GM13976 (cell line): ENCODE results near the gene C11orf71.

Experiments
- DNase-seq: peaks from one replicate; pipeline ENCODE4 v3.0.0; 2012; ENCODE audit warnings: low spot score
- in situ Hi-C: fragments of 300-500 bp; cut with MboI; formaldehyde crosslinking; loops from one replicate; pipeline ENCODE4 v1.12.0; 2022; ENCODE audit warnings: low sequenced_read_pairs, mixed read lengths, inconsistent platforms; ENCODE audit not compliant: unreplicated experiment
- TF ChIP-seq, protein P1 (sequence below): IDR thresholded peaks from 2 replicates; pipeline ENCODE4 v1.5.1; 2012; ENCODE audit warnings: borderline replicate concordance, mild to moderate bottlenecking; ENCODE audit not compliant: insufficient read depth; ENCODE audit errors: extremely low read depth, missing control alignments, control extremely low read depth

C11orf71 gene

DNA sequence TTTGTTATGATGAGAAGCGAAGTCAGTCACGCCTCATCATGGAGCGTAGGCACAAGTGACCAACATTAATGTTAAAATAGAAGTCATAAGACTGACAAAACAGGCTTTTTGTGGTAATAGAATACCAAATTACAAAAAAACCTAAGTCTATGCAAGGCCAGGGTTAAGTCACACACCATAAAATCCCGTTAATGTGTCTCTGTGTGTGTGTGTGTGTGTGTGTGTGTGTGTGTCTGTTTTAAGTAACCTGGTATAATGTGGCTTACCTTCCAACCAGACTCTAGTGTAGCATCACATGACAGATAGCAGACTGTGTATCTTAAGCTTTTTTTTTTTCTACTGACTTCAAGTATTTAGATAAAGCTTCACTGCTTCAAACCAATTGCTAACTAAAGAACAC is 38.0 kb downstream of the C11orf71 start:
- no peak for DNase-seq
- in situ Hi-C loops, result no loop called here

GRCh38 chr11:114359342-114359741 is 41.0 kb downstream of the C11orf71 start:
- in situ Hi-C loops, result no loop called here
- DNase-seq, result no peak
- TF ChIP-seq, protein P1, sequence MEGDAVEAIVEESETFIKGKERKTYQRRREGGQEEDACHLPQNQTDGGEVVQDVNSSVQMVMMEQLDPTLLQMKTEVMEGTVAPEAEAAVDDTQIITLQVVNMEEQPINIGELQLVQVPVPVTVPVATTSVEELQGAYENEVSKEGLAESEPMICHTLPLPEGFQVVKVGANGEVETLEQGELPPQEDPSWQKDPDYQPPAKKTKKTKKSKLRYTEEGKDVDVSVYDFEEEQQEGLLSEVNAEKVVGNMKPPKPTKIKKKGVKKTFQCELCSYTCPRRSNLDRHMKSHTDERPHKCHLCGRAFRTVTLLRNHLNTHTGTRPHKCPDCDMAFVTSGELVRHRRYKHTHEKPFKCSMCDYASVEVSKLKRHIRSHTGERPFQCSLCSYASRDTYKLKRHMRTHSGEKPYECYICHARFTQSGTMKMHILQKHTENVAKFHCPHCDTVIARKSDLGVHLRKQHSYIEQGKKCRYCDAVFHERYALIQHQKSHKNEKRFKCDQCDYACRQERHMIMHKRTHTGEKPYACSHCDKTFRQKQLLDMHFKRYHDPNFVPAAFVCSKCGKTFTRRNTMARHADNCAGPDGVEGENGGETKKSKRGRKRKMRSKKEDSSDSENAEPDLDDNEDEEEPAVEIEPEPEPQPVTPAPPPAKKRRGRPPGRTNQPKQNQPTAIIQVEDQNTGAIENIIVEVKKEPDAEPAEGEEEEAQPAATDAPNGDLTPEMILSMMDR, result no peak

More for the DNA sequence above, 38.0 kb downstream of the C11orf71 start:
- TF ChIP-seq, protein P1, result no peak

DNA sequence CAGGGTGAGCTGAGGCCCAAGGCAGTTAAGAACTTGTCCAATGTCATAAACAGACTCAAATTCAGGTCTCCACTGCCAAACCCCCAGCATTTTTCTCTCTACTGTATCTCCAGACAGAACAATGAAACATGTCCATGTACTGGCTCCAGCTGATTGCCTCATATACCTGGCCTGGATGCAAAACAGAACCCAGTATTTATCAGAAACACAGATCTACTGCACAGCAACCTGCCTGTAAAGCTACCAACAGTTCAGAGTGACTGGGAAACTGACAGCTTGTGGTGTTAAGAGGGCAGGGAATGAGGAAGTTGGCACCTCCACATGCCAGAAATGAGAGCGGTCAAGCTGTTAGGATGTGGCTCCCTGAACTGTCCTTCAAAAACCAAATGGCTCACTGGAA is 41.6 kb downstream of the C11orf71 start:
- in situ Hi-C loops, result no loop called here
- TF ChIP-seq, protein P1, result no peak
- no peak for DNase-seq

- in situ Hi-C loops, result no loop called here
- TF ChIP-seq, protein P1, result no peak
- no peak for DNase-seq
Measured at GRCh38 chr11:114354076-114354475, 46.2 kb downstream of the C11orf71 start.

GRCh38 chr11:114353443-114353842 is 46.9 kb downstream of the C11orf71 start:
- in situ Hi-C loops, result no loop called here
- no peak for DNase-seq
- TF ChIP-seq, protein P1, result no peak

DNA sequence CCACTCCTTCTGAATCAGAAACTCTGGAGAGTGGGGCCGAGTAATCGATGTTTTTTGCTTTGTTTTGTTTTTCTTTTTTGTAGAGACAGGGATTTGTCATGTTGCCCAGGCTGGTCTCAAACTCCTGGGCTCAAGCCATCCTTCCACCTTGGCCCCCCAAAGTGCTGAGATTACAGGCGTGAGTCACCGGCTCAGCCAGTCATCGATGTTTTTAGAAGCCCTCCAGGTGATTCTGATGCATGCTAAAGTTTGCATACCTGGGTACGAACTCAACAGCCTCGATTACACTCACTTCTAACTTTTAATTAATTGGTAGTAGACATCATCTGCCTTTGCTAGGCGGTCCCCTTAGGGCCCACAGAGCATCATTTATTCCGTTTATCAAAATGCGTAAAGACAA is 50.3 kb downstream of the C11orf71 start:
- TF ChIP-seq, protein P1, result no peak
- in situ Hi-C loops, result no loop called here
- no peak for DNase-seq
